Right lung (tissue), 5 donors: Measurements from ENCODE around the gene PCSK2. TPM values are rescaled to one million over a fixed set of nuclear protein-coding genes. Genes with fewer than 3 reads are reported as not detected.

Source experiments
- DNase-seq, 2 donors: peaks; one replicate each; pipeline ENCODE4 v3.0.0-alpha.2; 2013
- polyA plus RNA-seq, 5 donors: library from polyadenylated mRNA; unstranded; fragments of 120-200 nt; gene quantifications; one replicate each; pipeline versions ENCODE4 v1.2.1 to v1.2.3, GENCODE V29; 2013; ENCODE audit warnings: inconsistent platforms in 1 of 5, low replicate concordance in 1 of 5; ENCODE audit not compliant: insufficient read length in 5 of 5, insufficient read depth in 1 of 5

Gene PCSK2
- polyA plus RNA-seq, 5 donors = 0.23 to 0.69 (median 0.47) TPM

DNA sequence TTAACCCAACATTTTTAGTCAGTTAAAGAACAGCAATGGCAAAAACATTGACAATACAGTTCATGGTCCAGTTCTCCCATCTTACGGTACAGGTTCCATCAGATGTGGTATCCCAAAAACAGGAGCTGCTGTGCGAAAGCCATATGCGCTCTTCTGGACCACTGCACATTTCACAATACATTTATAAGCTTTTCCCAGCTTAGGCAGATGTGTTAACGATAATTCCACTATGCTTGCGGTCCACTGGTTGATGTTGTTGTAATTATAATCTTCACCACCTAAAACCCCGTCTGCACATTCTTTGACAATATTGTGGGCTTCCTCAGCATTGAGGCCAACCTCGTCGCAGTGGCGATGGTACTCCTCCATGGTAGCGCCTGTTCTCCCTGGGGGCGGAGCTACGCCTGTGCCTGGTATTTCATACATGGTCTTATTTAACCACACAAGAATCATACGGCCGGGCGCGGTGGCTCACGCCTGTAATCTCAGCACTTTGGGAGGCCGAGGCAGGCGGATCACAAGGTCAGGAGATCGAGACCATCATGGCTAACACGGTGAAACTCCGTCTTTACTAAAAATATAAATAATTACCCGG lies 252.3 kb downstream of the PCSK2 start:
- no peak for DNase-seq

DNA sequence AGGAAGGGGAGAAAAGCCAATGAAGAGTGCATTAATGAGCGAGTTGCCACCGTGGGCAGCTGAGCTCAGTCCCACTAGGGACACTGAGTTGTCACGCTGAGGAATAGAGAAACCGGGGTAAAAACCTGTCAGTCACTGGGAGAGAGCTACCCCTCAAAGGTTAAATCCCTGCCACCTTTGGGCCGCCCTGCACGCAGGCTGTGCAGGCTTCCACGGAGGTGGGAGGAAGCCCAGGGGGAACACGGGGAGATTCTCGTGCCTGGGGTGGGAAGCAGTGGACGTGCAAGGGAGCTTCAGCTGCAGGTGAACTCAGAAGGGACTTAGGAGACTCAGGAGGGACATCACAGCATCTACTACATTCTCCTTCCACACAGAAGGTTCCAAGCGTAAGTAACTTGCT lies 253.9 kb downstream of the PCSK2 start:
- no peak for DNase-seq

DNA sequence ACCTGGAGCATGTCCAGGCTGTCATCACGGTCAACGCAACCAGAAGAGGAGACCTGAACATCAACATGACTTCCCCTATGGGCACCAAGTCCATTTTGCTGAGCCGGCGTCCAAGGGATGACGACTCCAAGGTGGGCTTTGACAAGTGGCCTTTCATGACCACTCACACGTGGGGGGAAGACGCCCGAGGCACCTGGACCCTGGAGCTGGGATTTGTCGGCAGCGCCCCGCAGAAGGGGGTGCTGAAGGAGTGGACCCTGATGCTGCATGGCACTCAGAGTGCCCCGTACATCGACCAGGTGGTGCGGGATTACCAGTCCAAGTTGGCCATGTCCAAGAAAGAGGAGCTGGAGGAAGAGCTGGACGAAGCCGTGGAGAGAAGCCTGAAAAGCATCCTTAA lies 254.8 kb downstream of the PCSK2 start:
- DNase-seq = no peak

DNA sequence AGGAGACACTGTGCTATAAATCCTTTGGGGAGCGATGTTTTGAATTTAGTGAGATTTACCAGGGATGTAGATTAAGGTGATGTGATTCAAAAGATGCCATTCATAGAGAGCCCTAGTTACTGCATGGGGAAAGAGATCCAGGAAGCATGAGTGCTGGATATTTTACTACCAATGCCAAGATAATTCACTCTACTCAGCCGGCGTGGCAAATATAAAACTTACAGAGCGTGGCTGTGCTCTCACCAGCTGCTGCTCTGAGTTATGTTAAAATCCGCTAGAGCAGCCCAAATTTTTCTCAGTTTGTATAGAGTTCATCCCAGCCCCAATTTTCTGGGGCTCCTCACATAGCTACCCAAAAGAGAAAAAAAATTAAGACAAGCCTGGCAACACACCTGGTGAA lies 255.7 kb downstream of the PCSK2 start:
- DNase-seq = no peak

DNA sequence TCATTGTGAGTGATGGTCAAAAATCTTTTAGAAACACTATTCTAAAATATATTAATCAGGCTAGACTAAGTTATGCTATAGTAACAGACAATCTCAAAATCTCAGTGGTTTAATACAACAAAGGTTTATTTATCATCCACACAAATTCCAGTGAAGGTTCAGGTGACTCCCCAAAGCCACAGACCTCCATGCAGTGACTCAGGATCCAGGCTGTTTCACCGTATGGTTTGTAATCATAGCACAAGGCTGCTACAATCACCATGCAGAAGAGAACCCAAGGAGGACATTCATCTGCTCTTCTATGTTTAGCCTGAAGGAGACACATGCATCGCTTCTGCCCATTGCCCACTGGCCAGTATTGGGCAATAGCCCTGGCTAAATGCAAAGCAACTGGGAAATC lies 258.2 kb downstream of the PCSK2 start:
- no peak for DNase-seq

DNA sequence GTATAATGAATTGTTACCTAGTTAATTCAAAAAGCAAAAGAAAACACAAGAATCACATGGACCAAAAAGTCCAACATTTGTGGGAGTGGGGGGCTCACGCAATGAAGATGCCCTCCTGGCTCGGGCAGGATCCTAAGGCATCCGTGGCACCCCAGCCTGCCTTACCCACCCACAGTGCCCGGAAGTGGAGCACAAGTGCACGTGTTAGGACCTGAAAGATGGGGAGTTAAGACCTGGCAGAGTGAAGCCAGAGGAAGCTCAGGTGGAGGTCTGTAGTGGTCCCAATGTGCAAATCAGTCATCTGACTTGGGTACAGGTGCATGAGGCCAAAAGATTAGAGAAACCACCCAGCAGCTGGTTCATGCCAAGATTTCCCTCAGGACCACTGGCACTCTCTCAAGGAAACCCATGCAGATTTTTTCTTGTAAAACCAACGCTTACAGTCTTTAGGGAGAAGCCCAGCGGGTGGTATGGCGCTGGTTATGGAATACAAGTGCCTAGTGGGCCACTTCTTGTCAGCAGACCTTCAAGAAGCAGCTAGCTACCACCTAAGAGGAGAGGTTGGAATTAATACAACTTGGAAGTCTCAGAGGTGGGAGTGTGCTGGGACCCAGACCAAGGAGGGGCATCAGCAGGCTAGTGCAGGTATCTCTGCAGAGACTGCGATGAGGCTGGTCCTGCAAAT lies 262.2 kb downstream of the PCSK2 start:
- no peak for DNase-seq

DNA sequence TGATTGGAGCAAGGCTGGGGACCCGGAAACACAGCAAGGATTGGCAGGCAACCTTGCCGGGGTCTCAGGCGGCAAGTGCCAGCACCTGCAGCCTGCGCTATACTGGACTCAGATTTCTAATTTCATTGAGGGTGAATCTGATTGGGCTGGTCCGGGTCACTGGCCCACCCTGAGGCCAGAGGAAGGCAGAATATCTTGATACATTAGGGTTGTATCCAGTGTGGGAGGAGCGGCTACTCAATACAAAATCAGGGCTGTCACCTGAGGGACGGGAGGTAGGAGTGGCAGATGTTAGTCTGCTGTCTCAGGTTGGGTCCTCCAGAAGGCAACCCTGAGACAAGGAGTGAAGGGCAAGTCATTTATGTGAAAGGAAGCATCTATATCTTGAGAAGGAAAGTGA lies 263.7 kb downstream of the PCSK2 start:
- DNase-seq = no peak

DNA sequence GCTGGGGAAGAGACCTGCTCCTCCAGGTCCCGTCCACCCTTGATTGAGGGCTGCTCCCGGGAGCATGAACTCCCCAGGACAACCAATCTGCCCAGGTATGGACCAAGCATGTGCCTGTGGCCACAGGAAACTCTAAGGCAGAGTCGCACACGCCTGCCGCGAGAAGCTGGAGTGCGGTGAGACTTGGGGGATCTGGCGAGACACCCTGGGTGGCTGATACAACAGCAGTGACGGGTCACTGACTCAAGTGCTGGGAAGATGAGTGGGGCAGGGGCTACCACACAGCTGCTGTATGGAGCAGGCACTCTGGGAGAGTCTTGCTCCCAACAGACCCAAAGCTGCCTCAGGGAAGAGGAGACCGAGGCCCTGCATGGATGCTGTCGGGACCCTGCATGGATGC lies 264.2 kb downstream of the PCSK2 start:
- DNase-seq = no peak

DNA sequence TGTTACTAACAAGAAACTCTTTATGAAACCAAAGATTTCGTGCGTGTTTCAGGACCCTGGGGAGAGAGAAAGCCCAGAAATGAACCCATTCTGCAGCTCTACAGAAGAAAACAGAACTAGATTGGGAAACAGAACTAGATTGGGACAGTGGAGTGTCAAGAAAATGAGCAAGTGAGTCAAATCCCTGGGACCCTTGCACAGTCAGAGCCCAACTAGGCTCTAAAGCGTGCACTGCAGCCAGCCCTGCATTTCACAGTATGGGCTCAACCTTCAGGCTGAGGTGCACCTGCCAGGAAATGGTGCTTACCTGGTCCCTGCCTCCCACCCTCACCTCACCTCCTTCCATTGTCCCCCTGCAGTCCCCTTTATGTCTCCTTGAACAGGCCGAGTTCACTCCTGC lies 264.6 kb downstream of the PCSK2 start:
- DNase-seq = no peak

DNA sequence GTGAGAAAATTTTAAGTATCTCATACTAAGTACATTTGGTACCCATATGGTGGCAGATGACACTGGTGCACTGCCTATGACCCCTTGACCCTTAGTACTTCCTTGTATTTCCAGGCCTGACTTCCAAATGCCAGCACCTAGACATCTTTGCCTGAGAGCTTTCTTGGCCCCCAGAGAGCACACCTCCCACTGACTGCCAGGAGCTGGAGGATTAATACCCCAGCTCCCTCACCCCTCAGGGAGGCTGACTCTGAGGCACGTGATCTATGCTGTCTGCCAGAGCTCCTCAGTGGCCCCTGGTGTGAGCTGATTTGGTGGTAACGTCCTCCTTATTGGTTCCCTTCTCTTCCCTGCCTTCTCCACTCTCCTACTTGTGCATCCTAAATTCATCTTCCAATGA lies 266.3 kb downstream of the PCSK2 start:
- DNase-seq = no peak

DNA sequence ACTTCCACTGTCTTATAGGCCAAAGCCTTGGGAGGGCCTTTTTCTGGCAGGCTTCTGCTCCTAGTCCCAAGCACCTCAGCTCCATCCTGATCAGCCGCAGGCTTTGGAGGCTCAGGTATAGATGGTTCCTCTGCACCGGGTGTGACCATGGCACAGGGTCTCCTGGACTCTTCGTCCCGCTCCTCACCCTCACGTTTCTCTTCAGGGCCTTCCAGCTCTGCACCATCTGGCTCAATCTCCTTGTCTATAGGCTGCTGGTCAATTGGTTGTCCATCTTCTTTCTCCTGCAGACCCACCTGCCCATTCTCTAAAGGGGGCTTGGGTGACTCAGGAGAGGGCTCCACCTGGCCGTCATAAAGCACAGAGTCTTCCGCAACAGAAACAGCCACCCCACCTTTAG lies 267.4 kb downstream of the PCSK2 start:
- no peak for DNase-seq

DNA sequence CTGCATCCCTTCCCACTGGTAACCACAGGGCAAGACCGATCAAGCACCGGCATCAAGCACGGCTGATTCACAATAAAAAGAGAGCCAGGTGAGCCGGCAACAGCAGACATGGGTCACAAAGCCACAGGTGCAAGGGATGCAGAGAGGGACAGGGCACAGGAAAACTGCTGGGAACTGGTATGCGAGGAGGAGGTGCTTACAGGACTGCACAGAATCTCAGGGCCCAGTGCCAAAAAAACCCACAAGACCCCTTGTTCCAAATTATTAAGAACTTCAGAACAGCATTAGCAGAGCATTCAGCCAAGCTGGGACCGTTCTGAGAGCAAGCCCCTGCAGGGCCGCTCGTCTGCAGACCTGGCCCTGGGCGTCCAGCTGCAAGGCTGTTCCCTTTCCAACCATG lies 269.0 kb downstream of the PCSK2 start:
- DNase-seq = no peak

DNA sequence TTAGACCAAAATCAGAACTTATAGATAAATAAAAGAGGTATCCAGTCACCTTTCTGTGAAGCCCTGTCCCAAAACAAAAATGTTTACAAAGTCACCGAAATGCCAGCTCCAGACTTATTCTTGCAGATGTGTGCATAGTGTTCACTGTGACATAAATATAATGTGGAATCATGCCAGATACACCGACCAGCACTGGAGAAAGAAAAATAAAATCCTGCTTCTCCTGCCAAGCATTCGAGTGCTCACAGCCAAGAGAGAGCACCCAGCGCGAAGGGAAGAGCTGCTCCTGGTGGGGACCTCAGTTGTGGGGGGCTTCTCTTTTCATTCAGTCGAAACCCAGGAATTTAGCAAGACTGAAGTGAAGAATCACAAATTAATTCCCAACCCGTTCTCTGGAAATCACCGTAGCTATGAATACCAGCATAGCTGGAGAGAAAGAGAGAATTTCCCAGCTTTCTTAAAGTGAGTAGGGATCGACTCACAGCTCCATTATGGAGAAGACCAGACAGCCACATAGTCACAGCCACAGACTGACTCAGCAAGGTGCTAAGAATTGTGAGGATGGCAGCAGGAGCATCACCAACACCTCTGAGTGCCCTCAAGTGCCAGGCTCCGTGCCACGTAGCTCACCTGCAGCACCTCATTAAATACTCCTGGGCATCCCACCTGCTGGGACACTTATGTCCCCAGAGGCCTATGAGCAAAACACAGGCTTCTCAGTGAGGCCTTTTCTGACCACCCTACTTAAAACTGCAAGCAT lies 271.2 kb downstream of the PCSK2 start:
- DNase-seq = peak in 1 of 2 donors; percentile 8

DNA sequence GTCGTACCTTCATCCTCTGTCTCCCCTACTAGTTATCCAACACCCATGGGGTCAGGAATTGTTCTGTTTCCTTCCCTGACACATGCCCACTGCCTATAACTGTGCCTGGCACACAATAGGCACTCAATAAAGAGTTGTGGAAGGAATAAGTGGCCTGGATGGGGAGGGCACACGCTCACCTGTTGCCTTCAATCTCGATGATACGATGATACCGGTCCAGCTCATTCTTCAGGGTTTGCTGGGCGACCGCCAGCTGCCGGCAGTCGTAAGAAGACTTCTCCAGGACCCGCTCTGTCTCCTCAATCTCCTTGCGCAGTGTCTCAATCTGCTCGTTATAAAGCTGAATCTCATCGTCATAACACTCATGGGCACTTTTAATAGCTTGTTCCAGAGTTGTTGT lies 271.8 kb downstream of the PCSK2 start:
- DNase-seq = no peak

DNA sequence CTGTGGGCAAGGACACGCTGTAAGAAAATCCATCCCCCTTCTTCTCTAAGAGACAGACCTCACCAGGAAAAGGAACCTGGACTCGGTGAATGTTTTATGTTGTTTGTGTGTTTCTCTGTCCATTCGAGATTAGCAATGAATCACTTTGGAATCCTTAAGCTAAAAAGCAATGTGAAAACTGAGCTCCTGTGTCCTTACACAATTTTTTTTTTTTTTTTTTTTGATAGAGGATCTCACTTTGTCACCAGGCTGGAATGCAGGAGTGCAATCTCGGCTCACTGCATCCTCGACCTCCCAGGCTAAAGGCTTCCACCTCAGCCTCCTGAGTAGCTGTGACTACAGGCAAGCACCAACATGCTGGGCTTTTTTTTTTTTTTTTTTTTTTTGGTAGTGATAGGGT lies 272.2 kb downstream of the PCSK2 start:
- DNase-seq = no peak

DNA sequence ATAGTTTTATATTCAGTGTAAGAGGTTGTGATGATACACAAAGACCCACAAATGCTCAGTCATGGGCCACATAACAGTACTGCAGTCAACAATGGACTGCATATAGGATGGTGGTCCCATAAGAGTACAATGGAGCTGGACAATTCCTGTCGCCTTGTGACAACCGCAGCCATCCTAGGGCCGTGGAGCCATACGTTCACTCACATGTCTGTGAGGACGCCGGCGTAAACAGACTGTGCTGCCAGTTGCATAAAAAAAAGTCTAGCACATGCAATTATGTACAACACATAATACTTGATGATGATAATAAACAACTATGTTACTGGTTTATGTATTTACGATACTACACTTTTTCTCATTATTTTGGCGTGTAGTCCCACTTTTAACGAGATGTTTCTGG lies 273.4 kb downstream of the PCSK2 start:
- DNase-seq = no peak

DNA sequence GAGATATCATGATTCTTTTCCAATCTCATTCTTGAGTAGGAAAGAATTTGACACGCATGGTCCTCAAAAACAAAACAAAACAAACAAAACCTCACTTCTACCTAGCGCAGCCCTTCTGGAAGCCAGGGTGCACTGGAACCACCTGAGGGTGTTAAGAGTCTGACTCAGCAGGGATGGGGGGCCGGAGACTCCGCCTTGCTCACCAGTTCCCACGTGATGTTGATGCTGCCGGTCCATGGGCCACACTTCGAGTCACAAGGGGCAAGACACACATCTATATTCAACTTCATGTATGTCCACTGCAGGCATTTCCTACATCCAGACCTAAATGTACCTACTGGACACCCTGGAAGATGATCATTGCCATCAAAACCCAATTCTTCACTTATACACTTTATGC lies 274.0 kb downstream of the PCSK2 start:
- DNase-seq = no peak

DNA sequence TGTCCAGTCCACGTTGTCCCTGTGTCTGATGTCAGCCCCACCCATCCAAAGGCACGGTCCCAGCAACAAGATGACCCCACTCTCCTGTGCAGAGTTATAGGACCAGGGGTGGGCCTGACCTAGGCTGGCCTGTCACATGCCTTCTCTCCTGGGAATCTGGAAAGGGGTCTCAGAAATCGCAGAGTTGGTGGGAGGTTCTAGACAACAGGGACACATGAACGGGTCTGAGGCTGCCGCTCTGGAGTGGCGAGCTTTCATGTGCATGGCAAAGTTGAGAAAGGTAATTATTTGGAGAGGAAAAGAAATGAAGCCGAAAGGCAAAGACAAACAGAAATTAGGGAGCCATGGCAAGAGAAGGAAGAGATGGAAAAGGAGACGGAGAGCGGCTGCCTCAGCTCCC lies 274.9 kb downstream of the PCSK2 start:
- DNase-seq = no peak

DNA sequence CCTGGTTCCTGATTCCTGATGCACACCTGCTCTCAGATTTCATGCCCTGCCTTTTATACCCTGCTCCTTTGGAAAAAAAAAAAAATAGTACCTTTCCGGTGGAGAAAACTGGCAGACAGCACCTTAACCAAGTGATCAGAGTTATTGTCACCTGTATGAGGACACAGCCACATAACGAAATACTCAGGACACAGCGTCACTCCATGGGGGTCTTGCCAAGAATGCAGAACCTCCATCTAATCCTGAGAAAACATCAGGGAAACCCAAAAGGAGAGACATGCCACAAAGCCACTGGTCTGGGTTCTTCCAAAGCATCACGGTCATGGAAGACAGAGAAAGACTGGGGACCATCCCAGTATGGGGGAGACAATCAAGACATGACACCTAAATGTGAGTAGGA lies 275.3 kb downstream of the PCSK2 start:
- no peak for DNase-seq

DNA sequence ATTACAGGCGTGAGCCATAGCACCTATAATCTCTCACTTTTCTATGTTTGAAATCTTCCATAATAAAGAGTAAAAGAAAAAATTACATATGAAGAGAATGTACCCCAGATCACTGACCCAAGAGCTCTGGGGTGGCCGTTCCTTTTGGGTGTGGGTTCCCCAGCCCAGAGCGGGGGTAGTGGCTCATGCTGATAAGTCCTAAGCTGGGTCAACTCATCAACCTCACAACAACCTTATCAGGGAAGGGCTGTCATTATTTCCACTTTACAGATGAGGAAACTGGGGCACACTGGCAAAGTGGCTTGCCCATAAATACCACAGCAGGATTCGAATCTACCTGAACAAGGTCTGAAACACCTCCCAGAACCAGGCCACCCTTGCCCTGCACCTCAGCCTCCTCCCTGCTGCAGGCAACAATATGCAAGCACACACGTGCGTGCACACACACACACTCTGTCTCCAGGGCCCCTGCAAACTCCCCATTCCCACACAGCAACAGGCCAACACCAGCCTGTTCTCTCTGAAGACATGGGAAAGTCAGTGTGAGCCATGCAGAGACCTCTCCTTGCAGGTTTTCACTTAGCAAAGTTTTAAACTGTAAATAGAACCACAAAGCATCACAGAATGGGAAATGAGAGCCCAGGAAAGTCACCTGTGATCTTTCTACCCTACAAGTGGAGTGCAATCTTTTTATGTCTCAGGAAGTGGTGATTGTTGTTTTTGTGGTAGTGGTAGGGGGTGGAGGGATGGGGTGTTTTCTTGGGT lies 276.6 kb downstream of the PCSK2 start:
- DNase-seq = no peak

DNA sequence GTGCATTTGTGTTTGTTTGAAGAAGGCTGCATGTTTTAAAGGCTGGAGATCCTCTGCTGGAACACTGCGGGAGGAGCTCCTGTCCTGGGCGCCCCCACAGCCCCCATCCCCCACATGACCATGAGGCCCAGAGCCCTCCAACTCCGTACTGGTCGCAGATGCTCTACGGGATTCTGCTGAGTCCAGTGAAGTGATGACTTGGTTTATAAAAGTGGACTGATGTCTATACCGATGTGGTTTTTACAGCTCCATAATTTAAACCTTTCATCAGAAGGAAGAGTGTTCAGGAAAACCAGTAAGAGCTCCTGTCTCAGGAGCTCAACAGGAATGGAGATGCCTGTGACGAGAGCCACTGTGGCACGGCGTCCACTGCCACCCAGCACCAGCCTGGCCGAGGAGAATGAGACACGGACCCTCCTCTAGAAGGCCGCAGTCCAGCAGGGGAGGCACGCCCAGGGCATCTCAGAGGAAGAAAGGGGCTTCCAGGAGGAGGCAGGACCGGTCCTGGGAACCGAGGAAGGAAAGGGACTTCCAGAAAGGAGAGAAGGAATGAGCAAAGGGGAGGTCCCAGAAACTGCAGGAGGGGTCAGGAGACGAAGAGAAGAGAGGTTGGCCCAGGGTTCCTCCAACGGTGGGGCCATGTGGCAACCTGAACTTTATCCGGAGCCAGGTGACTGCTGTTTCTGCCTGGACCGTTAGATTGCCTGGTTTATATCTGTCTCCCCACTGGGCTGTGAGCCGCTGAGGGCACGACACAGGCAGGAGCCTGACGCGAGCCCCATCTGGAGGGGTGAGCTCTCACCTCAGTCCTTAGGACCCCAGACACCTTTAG lies 277.4 kb downstream of the PCSK2 start:
- DNase-seq = no peak
